SK-N-SH treated with all-trans-retinoic acid at 6 μM for 48 hours (cell line): ENCODE results near the gene DMRTB1.

Source experiments
- ARNTL ChIP-seq: fragments of 450-650 bp; formaldehyde crosslinking; IDR thresholded peaks from 2 replicates; pipeline ENCODE4 v1.5.0; 2020; ENCODE audit warnings: low read depth, mild to moderate bottlenecking, moderate library complexity, borderline replicate concordance
- BACH2 ChIP-seq: fragments of 250-450 bp; sonication (Bioruptor Pico); IDR thresholded peaks from 2 replicates; pipeline ENCODE4 v1.9.0; 2021; ENCODE audit warnings: mild to moderate bottlenecking, borderline replicate concordance
- CREB5 ChIP-seq: fragments of 250-450 bp; sonication (Bioruptor Pico); IDR thresholded peaks from 2 replicates; pipeline ENCODE4 v1.5.1; 2020; ENCODE audit warnings: low read depth, mild to moderate bottlenecking, moderate library complexity
- CSDC2 ChIP-seq: fragments of 250-450 bp; sonication (Bioruptor Pico); IDR thresholded peaks from 2 replicates; pipeline ENCODE4 v1.5.0; 2020; ENCODE audit warnings: mild to moderate bottlenecking, moderate library complexity
- CSRNP3 ChIP-seq: fragments of 250-450 bp; sonication (Bioruptor Pico); IDR thresholded peaks from 2 replicates; pipeline ENCODE4 v1.5.1; 2021; ENCODE audit warnings: mild to moderate bottlenecking, moderate library complexity
- OSR1 ChIP-seq: fragments of 250-450 bp; sonication (Bioruptor Pico); IDR thresholded peaks from 2 replicates; pipeline ENCODE4 v1.8.0; 2022; ENCODE audit warnings: moderate library complexity, mild to moderate bottlenecking, inconsistent platforms
- PATZ1 ChIP-seq: fragments of 250-450 bp; sonication (Bioruptor Pico); IDR thresholded peaks from 2 replicates; pipeline ENCODE4 v1.8.0; 2020; ENCODE audit warnings: mild to moderate bottlenecking, moderate library complexity, borderline replicate concordance
- RARB ChIP-seq: fragments of 250-450 bp; sonication (Bioruptor Pico); IDR thresholded peaks from 2 replicates; pipeline ENCODE4 v1.8.0; 2021; ENCODE audit warnings: mild to moderate bottlenecking, moderate library complexity
- SNAI2 ChIP-seq: fragments of 250-450 bp; sonication (Bioruptor Pico); IDR thresholded peaks from 2 replicates; pipeline ENCODE4 v1.5.0; 2020; ENCODE audit warnings: mild to moderate bottlenecking, moderate library complexity
- ZC3H10 ChIP-seq: fragments of 250-450 bp; sonication (Bioruptor Pico); IDR thresholded peaks from 2 replicates; pipeline ENCODE4 v1.5.1; 2021; ENCODE audit warnings: mild to moderate bottlenecking, moderate library complexity
- ZFP30 ChIP-seq: fragments of 450-650 bp; formaldehyde crosslinking; IDR thresholded peaks from 2 replicates; pipeline ENCODE4 v1.5.0; 2022; ENCODE audit warnings: mild to moderate bottlenecking, moderate library complexity

- TF ChIP-seq CSRNP3 (CRISPR knock-in tag) (no peak), CREB5 (no peak), CSDC2 (CRISPR knock-in tag) (no peak), ARNTL (CRISPR knock-in tag) (no peak), PATZ1 (CRISPR knock-in tag) (no peak), OSR1 (CRISPR knock-in tag) (no peak), RARB (CRISPR knock-in tag) (no peak), SNAI2 (CRISPR knock-in tag) (no peak), BACH2 (CRISPR knock-in tag) (no peak), ZC3H10 (CRISPR knock-in tag) (no peak), ZFP30 (CRISPR knock-in tag) (no peak)
These were observed 10.2 kb upstream of the DMRTB1 start for GRCh38 chr1:53449021-53449420.
